Neural progenitor cell (in vitro differentiated cells): ENCODE measurements around the gene MICAL2. TPM values are rescaled to one million over a fixed set of nuclear protein-coding genes. Genes with fewer than 3 reads are reported as not detected.

Source experiments
- DNase-seq: peaks from one replicate; pipeline ENCODE4 v3.0.0-alpha.2; 2016; ENCODE audit warnings: low spot score
- H2AFZ ChIP-seq: fragments of 200-600 bp; sonication (generic); replicated peaks from 2 replicates; pipeline ENCODE4 v1.6.1; 2016; ENCODE audit warnings: antibody characterized with exemption
- H3F3A ChIP-seq: fragments of 200-600 bp; sonication (generic); 2 replicates; pipeline ENCODE4 v1.6.1; 2016; ENCODE audit warnings: antibody characterized with exemption, low read depth
- H3K27ac ChIP-seq: fragments of 200-600 bp; sonication (generic); 2 replicates; pipeline ENCODE4 v1.5.1; 2016; ENCODE audit warnings: mild to moderate bottlenecking
- H3K27me3 ChIP-seq: fragments of 200-600 bp; sonication (generic); 2 replicates; pipeline ENCODE4 v1.6.1; 2016; ENCODE audit warnings: mild to moderate bottlenecking, moderate library complexity
- H3K36me3 ChIP-seq: fragments of 200-600 bp; sonication (generic); 2 replicates; pipeline ENCODE4 v1.5.1; 2016
- H3K4me1 ChIP-seq: fragments of 200-600 bp; sonication (generic); 2 replicates; pipeline ENCODE4 v1.6.1; 2016; ENCODE audit warnings: mixed run types
- H3K4me2 ChIP-seq: fragments of 200-600 bp; sonication (generic); 2 replicates; pipeline ENCODE4 v1.6.1; 2016
- H3K4me3 ChIP-seq: fragments of 200-600 bp; sonication (generic); 2 replicates; pipeline ENCODE4 v1.5.1; 2016
- H3K79me2 ChIP-seq: fragments of 200-600 bp; sonication (generic); 2 replicates; pipeline ENCODE4 v1.6.1; 2016; ENCODE audit warnings: low read depth
- H3K9ac ChIP-seq: fragments of 200-600 bp; sonication (generic); 2 replicates; pipeline ENCODE4 v1.6.1; 2016
- H3K9me3 ChIP-seq: fragments of 200-600 bp; sonication (generic); 2 replicates; pipeline ENCODE4 v1.5.1; 2016; ENCODE audit warnings: low read depth
- H4K20me1 ChIP-seq: fragments of 200-600 bp; sonication (generic); 2 replicates; pipeline ENCODE4 v1.6.1; 2016; ENCODE audit warnings: low read depth
- H3K27ac Mint-ChIP-seq: 3 replicates; pipeline ENCODE4 v1.8.0; 2021; ENCODE audit warnings: mixed read lengths
- H3K27me3 Mint-ChIP-seq: 2 replicates; pipeline ENCODE4 v1.8.0; 2022; ENCODE audit warnings: low read depth, mild to moderate bottlenecking, inconsistent platforms, moderate library complexity, mixed read lengths; ENCODE audit not compliant: insufficient read depth
- H3K36me3 Mint-ChIP-seq: 3 replicates; pipeline ENCODE4 v1.8.0; 2021; ENCODE audit warnings: mixed read lengths
- H3K4me1 Mint-ChIP-seq: 3 replicates; pipeline ENCODE4 v1.8.0; 2021; ENCODE audit warnings: mixed read lengths
- H3K4me3 Mint-ChIP-seq: 3 replicates; pipeline ENCODE4 v1.8.0; 2021; ENCODE audit warnings: mild to moderate bottlenecking, moderate library complexity, mixed read lengths
- H3K9me3 Mint-ChIP-seq: 3 replicates; pipeline ENCODE4 v1.8.0; 2020; ENCODE audit warnings: mixed read lengths
- CTCF ChIP-seq: fragments of 200-600 bp; sonication (generic); IDR thresholded peaks from 2 replicates; pipeline ENCODE4 v1.5.1; 2017; ENCODE audit warnings: antibody characterized with exemption, mild to moderate bottlenecking
- EZH2 ChIP-seq: fragments of 200-600 bp; sonication (generic); IDR thresholded peaks from 2 replicates; pipeline ENCODE4 v1.6.1; 2017; ENCODE audit warnings: antibody characterized with exemption, mild to moderate bottlenecking, moderate library complexity
- EZH2phosphoT487 ChIP-seq: fragments of 200-600 bp; sonication (generic); IDR thresholded peaks from 2 replicates; pipeline ENCODE4 v1.6.1; 2017; ENCODE audit warnings: antibody characterized with exemption
- total RNA-seq: library from RNA; depleted of rRNA; stranded (reverse); fragments of >200 nt; gene quantifications from 2 replicates; pipeline ENCODE4 v1.2.3, GENCODE V29; 2015; ENCODE audit warnings: low replicate concordance

MICAL2 gene
- total RNA-seq, 1 donor from 2014 or later: 0.60 TPM

GRCh38 chr11:12279672-12280108, 169.3 kb downstream of the MICAL2 start:
- no peaks in the 10 kb centered on the region for H3K9me3 ChIP-seq
- no peak overlapping the region for H3K4me2 ChIP-seq
- no peak overlapping the region for H3K9ac ChIP-seq
- no peak overlapping the region for H3K27ac ChIP-seq
- H3K27me3 ChIP-seq: no peaks in the 10 kb centered on the region
- H3K4me1 ChIP-seq: peaks cover 4% of the 10 kb centered on the region
- Mint-ChIP-seq H3K27ac (no peak overlapping the region), H3K9me3 (no peaks in the 10 kb centered on the region), H3K4me1 (peaks cover 7% of the 10 kb centered on the region), H3K27me3 (peaks cover 7% of the 10 kb centered on the region), H3K4me3 (no peak overlapping the region), H3K36me3 (no peaks in the 10 kb centered on the region)
- no peak overlapping the region for H2AFZ ChIP-seq
- H3K79me2 ChIP-seq: no peaks in the 10 kb centered on the region
- H3K36me3 ChIP-seq: no peaks in the 10 kb centered on the region
- H4K20me1 ChIP-seq: no peaks in the 10 kb centered on the region
- TF ChIP-seq CTCF (no peak), EZH2phosphoT487 (no peak), EZH2 (no peak)
- no peaks in the 10 kb centered on the region for H3F3A ChIP-seq
- no peak overlapping the region for H3K4me3 ChIP-seq
- DNase-seq: no peak

- TF ChIP-seq CTCF (no peak), EZH2 (no peak), EZH2phosphoT487 (no peak)
- Histone ChIP-seq H3K4me3 (no peak overlapping the region), H3K9me3 (no peaks in the 10 kb centered on the region), H3K27me3 (no peaks in the 10 kb centered on the region), H3K9ac (no peak overlapping the region), H3K79me2 (no peaks in the 10 kb centered on the region), H3K36me3 (no peaks in the 10 kb centered on the region), H4K20me1 (no peaks in the 10 kb centered on the region), H3K4me2 (no peak overlapping the region), H3F3A (no peaks in the 10 kb centered on the region), H3K4me1 (peaks cover 4% of the 10 kb centered on the region), H2AFZ (no peak overlapping the region), H3K27ac (no peak overlapping the region)
- peaks cover 7% of the 10 kb centered on the region for H3K27me3 Mint-ChIP-seq
- H3K4me1 Mint-ChIP-seq: peaks cover 3% of the 10 kb centered on the region
- H3K4me3 Mint-ChIP-seq: no peak overlapping the region
- H3K27ac Mint-ChIP-seq: no peak overlapping the region
- H3K9me3 Mint-ChIP-seq: no peaks in the 10 kb centered on the region
- peak; percentile 14 for DNase-seq
- H3K36me3 Mint-ChIP-seq: no peaks in the 10 kb centered on the region
These were observed 169.9 kb downstream of the MICAL2 start for GRCh38 chr11:12280199-12280837.

GRCh38 chr11:12280838-12281565, 170.6 kb downstream of the MICAL2 start:
- Mint-ChIP-seq H3K4me1 (peaks cover 3% of the 10 kb centered on the region), H3K9me3 (no peaks in the 10 kb centered on the region), H3K27ac (no peak overlapping the region), H3K4me3 (no peak overlapping the region), H3K36me3 (no peaks in the 10 kb centered on the region), H3K27me3 (peaks cover 7% of the 10 kb centered on the region)
- Histone ChIP-seq H3K27ac (no peak overlapping the region), H3K4me1 (peaks cover 4% of the 10 kb centered on the region), H3K9me3 (no peaks in the 10 kb centered on the region), H3K79me2 (no peaks in the 10 kb centered on the region), H3K27me3 (no peaks in the 10 kb centered on the region), H3K4me3 (no peak overlapping the region), H3F3A (no peaks in the 10 kb centered on the region), H3K9ac (no peak overlapping the region), H3K36me3 (no peaks in the 10 kb centered on the region), H3K4me2 (no peak overlapping the region), H2AFZ (no peak overlapping the region), H4K20me1 (no peaks in the 10 kb centered on the region)
- no peak for DNase-seq
- no peak for TF ChIP-seq EZH2
- no peak for TF ChIP-seq CTCF
- no peak for TF ChIP-seq EZH2phosphoT487
